ENCODE data around the gene LCA5L.

DNA sequence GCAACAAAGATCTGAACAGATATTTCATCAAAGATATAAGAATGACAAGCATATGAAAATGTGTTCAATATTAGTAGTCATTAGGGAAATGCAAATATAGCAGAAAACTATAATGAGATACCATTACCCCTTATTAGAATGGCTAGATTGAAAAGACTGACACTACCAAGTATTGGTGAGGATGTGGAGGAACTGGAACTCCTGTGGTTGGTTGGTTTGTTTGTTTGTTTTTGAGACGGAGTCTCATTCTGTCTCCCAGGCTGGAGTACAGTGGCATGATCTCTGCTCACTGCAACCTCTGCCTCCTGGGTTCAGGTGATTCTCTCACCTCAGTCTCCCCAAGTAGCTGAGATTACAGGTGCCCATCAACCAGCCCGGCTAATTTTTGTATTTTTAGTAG lies 77.8 kb downstream of the LCA5L start:
- TF ChIP-seq, protein P1, sequence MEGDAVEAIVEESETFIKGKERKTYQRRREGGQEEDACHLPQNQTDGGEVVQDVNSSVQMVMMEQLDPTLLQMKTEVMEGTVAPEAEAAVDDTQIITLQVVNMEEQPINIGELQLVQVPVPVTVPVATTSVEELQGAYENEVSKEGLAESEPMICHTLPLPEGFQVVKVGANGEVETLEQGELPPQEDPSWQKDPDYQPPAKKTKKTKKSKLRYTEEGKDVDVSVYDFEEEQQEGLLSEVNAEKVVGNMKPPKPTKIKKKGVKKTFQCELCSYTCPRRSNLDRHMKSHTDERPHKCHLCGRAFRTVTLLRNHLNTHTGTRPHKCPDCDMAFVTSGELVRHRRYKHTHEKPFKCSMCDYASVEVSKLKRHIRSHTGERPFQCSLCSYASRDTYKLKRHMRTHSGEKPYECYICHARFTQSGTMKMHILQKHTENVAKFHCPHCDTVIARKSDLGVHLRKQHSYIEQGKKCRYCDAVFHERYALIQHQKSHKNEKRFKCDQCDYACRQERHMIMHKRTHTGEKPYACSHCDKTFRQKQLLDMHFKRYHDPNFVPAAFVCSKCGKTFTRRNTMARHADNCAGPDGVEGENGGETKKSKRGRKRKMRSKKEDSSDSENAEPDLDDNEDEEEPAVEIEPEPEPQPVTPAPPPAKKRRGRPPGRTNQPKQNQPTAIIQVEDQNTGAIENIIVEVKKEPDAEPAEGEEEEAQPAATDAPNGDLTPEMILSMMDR (IDR thresholded peaks at IDR 0.05), result no peak
- no peak for TF ChIP-seq POLR2A (IDR thresholded peaks at IDR 0.05)

All from thyroid gland (tissue), 4 donors.